MM.1S (cell line): ENCODE measurements around the gene TRIM27.

Experiments
- EZH2phosphoT487 ChIP-seq: fragments of 300-600 bp; sonication (generic); IDR thresholded peaks from 2 replicates; pipeline ENCODE4 v1.6.1; 2018; ENCODE audit warnings: antibody characterized with exemption, low read length
- TF ChIP-seq, protein P1 (sequence below): fragments of 300-600 bp; sonication (generic); IDR thresholded peaks from 2 replicates; pipeline ENCODE4 v1.5.1; 2016; ENCODE audit warnings: antibody characterized with exemption, low read length, mixed read lengths

DNA sequence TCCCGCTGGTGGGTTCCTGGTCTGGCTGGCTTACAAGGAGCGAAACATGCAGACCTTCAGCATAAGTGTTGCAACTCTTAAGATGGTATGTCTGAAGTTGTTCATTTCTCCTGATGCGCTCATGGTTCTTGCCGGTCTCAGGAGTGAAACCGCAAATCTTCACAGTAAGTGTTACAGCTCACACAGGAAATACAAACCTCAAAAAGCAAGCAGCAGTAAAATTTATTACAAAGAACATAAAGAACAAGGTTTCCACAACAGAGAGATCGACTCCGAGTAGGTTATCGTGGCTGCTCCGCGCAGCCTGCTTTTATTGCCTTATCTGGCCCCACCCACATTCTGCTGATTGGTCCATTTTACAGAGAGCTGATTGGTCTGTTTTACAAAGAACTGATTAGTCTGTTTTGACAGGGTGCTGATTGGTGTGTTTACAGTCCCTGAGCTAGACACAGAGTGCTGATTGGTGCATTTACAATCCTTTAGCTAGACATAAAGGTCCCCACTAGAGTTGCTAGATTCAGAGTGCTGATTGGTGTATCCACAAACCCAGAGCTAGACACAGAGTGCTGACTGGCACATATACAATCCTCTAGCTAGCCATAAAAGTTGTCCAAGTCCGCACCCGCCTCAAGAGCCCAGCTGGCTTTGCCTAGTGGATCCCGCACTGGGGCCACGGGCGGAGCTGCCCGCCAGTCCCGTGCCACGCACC lies 39.2 kb downstream of the TRIM27 start:
- TF ChIP-seq, protein P1, sequence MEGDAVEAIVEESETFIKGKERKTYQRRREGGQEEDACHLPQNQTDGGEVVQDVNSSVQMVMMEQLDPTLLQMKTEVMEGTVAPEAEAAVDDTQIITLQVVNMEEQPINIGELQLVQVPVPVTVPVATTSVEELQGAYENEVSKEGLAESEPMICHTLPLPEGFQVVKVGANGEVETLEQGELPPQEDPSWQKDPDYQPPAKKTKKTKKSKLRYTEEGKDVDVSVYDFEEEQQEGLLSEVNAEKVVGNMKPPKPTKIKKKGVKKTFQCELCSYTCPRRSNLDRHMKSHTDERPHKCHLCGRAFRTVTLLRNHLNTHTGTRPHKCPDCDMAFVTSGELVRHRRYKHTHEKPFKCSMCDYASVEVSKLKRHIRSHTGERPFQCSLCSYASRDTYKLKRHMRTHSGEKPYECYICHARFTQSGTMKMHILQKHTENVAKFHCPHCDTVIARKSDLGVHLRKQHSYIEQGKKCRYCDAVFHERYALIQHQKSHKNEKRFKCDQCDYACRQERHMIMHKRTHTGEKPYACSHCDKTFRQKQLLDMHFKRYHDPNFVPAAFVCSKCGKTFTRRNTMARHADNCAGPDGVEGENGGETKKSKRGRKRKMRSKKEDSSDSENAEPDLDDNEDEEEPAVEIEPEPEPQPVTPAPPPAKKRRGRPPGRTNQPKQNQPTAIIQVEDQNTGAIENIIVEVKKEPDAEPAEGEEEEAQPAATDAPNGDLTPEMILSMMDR = no peak
- TF ChIP-seq EZH2phosphoT487 = no peak
